GM12891 (cell line): ENCODE measurements around the gene TJP2.

Source experiments
- DNase-seq: peaks from one replicate; pipeline ENCODE4 v3.0.0; 2011; ENCODE audit warnings: low spot score; ENCODE audit not compliant: insufficient read length
- FAIRE-seq: peaks from 2 replicates; lab custom pipeline; 2011; peaks lifted over from hg19 to GRCh38; lab: Jason Lieb, UNC
- PAX5 ChIP-seq: IDR thresholded peaks from 2 replicates; pipeline ENCODE4 v1.6.1; 2011; ENCODE audit warnings: low read length, moderate library complexity, mild to moderate bottlenecking; ENCODE audit not compliant: insufficient read depth, severe bottlenecking
- POLR2A ChIP-seq: IDR thresholded peaks from 2 replicates; pipeline ENCODE4 v1.6.1; 2011; ENCODE audit warnings: low read depth, low read length, control low read depth
- POLR2AphosphoS5 ChIP-seq: IDR thresholded peaks from 2 replicates; pipeline ENCODE4 v1.6.1; 2011; ENCODE audit warnings: low read depth, low read length, control low read depth
- POU2F2 ChIP-seq: IDR thresholded peaks from 2 replicates; pipeline ENCODE4 v1.6.1; 2011; ENCODE audit warnings: low read depth, mild to moderate bottlenecking, control low read depth, low read length, moderate library complexity
- SPI1 ChIP-seq: IDR thresholded peaks from 2 replicates; pipeline ENCODE4 v1.6.1; 2011; ENCODE audit warnings: low read depth, low read length, control low read depth
- TAF1 ChIP-seq: IDR thresholded peaks from 2 replicates; pipeline ENCODE4 v1.6.1; 2011; ENCODE audit warnings: low read depth, low read length, control low read depth

Gene TJP2

GRCh38 chr9:69261636-69262035 is 87.6 kb downstream of the TJP2 start:
- DNase-seq (no peak), FAIRE-seq (no peak)
- TF ChIP-seq SPI1 = no peak
- TF ChIP-seq POU2F2 = no peak
- no peak for TF ChIP-seq PAX5
- no peak for TF ChIP-seq POLR2AphosphoS5
- no peak for TF ChIP-seq POLR2A
- TF ChIP-seq TAF1 = no peak

- TF ChIP-seq TAF1 (no peak), POU2F2 (no peak), POLR2A (no peak), POLR2AphosphoS5 (no peak), PAX5 (no peak), SPI1 (no peak)
- DNase-seq (no peak), FAIRE-seq (no peak)
Observed at GRCh38 chr9:69264526-69264925, 90.4 kb downstream of the TJP2 start.

DNA sequence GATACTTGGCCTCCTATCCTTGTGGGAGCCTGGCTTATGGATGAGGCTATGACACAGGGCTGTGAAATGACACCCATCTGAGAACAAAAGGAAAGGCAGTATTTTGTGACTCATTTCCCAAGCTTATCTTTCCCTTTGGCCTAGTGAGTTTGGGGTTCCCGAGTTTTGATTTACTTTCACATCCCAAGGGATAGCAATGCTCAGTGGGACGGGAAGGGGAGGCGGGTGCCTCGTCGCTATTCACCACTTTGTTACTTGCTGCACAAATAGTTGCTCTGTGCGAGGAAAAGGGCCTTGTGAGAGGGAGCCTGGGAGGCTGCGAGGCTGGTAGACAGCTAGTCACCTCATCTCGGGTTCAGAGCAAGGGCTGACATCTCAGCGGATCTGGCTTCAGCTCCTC is 91.8 kb downstream of the TJP2 start:
- FAIRE-seq = no peak

GRCh38 chr9:69272212-69272611 is 98.1 kb downstream of the TJP2 start:
- no peak for DNase-seq
- no peak for FAIRE-seq
- no peak for TF ChIP-seq PAX5
- TF ChIP-seq POLR2A = no peak
- TF ChIP-seq SPI1 = no peak
- no peak for TF ChIP-seq TAF1
- TF ChIP-seq POU2F2 = no peak
- no peak for TF ChIP-seq POLR2AphosphoS5

More for the DNA sequence above, 91.8 kb downstream of the TJP2 start:
- TF ChIP-seq PAX5 = no peak
- TF ChIP-seq SPI1 = no peak
- no peak for TF ChIP-seq TAF1
- no peak for TF ChIP-seq POU2F2
- no peak for TF ChIP-seq POLR2A
- no peak for TF ChIP-seq POLR2AphosphoS5
- DNase-seq = no peak

DNA sequence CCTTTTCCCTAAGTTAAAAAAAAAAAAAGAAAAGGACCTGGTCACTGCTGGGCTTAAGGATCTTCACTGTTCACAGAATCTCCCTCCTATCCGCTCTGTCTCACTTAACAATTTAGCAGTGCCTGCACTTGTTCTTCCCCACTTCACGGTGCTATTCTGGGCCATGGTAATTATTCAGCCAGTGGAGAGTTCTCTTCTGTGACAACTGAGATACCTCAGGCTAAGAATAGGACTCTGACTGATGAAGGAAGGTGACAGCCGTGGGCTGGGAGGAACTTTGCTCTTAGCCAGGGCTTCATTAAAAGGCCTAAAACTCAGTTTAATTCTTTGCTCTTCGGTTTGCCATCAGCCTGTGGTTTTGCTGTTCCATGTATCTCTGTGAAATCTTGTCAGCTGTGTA is 99.1 kb downstream of the TJP2 start:
- no peak for DNase-seq
- no peak for TF ChIP-seq POU2F2
- no peak for TF ChIP-seq POLR2AphosphoS5
- TF ChIP-seq POLR2A = no peak
- no peak for TF ChIP-seq SPI1
- no peak for TF ChIP-seq TAF1
- TF ChIP-seq PAX5 = no peak
- no peak for FAIRE-seq

DNA sequence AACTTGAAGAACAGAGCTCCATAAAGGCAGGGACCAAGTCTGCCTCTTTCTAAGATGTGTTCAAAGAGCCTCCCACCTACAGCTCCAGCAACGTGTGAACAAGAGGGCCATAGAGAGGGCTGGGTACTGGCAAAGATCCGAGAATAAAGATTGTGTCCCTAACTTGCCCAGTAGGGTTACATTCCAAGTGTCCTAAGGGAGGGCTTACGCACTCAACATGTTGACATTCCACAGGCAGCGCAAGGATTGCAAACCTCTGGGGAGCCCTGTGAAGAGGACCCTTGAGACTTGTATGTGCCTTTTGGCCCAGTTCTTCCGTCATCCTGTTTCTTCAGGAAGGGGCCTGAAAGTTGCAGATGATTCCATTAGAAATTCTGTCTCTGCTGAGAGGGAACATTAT is 102.7 kb downstream of the TJP2 start:
- FAIRE-seq (no peak), DNase-seq (no peak)
- no peak for TF ChIP-seq POU2F2
- no peak for TF ChIP-seq PAX5
- no peak for TF ChIP-seq TAF1
- TF ChIP-seq POLR2AphosphoS5 = no peak
- TF ChIP-seq POLR2A = no peak
- TF ChIP-seq SPI1 = no peak

DNA sequence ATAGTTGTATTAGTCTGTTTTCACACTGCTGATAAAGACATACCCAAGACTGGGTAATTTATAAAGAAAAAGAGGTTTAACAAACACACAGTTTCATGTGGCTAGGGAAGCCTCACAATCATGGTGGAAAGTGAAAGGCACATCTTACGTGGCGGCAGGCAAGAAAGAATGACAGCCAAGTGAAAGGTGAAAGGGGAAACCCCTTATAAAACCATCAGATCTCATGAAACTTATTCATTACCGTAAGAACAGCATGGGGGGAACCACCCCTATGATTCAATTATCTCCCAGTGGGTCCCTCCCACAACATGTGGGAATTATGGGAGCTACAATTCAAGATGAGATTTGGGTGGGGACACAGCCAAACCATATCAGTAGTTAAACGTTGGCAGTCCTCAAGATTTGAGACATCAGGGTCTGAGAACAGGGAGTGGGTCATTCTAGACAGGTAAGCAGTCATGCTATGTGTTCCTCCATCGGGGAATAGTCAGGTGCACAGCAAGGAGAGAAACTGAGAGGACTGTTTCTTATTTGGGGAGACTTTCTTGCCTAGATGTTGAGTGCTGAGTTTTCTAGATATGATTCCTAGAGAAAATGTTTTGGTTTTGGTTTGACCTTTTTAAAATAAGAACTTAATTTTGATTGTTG is 105.1 kb downstream of the TJP2 start:
- TF ChIP-seq POU2F2 (no peak), PAX5 (no peak), POLR2A (no peak), POLR2AphosphoS5 (no peak), SPI1 (no peak), TAF1 (no peak)
- DNase-seq (no peak), FAIRE-seq (peak; percentile 33)

GRCh38 chr9:69279733-69280132 is 105.7 kb downstream of the TJP2 start:
- TF ChIP-seq POLR2AphosphoS5 = no peak
- no peak for TF ChIP-seq POU2F2
- no peak for TF ChIP-seq PAX5
- TF ChIP-seq TAF1 = no peak
- no peak for TF ChIP-seq POLR2A
- no peak for TF ChIP-seq SPI1
- DNase-seq (no peak), FAIRE-seq (no peak)

DNA sequence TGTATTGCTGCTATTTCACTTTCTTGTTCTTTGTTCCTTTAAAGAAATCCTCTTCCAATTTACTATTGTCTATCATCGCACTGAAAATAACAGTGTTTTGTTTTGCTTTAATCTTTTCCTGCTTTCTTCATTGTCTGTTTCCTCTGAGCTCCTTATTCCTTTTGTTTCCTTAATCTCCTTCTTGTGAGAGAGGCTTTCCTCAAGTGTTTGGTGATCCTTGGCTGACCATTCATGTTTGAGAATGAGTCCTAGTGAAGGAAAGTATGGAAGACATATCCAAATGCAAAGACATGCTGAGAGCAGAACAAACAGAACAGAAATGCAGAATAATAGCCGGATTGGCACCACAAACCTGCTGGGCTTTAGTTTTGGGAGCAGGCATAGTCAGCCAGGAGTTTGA is 108.9 kb downstream of the TJP2 start:
- DNase-seq (no peak), FAIRE-seq (no peak)
- TF ChIP-seq SPI1 (no peak), PAX5 (no peak), POU2F2 (no peak), POLR2AphosphoS5 (no peak), TAF1 (no peak), POLR2A (no peak)

DNA sequence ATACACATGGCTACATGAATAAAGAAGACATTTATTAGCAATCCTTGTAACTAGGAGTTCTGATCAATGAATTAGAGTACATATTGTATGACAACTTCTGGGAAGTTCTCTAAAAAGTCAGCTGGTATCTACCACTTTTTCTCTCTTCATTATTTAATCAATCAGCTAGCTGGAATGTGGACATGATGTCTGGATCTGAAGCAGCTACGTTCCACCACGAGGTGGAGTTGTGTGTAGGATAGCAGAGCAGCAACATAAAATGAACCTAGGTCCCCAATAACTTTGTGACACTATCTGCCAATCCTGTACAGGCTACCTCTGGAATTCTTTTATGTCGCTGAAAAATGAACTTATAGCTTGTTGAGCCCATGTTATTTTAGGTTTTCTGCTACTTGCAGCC is 118.0 kb downstream of the TJP2 start:
- no peak for TF ChIP-seq POU2F2
- FAIRE-seq (no peak), DNase-seq (no peak)
